ENCODE measurements around the gene TTC8. TPM values are rescaled to one million over a fixed set of nuclear protein-coding genes. Genes with fewer than 3 reads are reported as not detected.

Gene TTC8
- total and polyA plus RNA-seq, 2 donors (not counting 1 experiment from before 2014, with no cell fraction given): 31.2 to 44.2 TPM

DNA sequence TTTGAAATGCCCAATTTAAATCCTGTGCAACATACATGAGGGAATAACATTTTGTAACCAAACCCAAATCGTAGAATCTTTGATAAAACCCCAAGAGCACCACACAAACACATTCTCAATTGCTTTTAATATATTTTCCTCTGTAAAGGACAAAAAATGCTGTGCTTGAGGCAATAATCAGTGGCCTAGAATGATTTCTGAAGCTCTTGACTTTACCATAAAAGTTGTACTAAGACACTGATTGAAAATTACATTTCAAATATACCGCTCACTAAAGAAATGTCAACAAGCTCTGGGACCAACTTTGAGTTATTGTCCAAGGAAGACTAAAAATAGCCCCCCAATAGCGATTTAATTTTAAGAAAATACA, 33.2 kb upstream of the TTC8 start:
- H3K9ac ChIP-seq (ENCODE audit: insufficient read depth, low read length): no peak overlapping the region
- no peaks in the 10 kb centered on the region for H4K20me1 ChIP-seq (ENCODE audit: control insufficient read depth, extremely low read depth, insufficient read depth, low read length)
- no peaks in the 10 kb centered on the region for H3K27me3 ChIP-seq (ENCODE audit: control insufficient read depth, insufficient read depth, low read length)
- no peak overlapping the region for H3K4me3 ChIP-seq (replicated peaks in 1 of 4; ENCODE audit: control extremely low read depth in 1 of 4, insufficient read depth in 1 of 4, low read depth in 3 of 4, low read length in 4 of 4)
- TF ChIP-seq EZH2 (IDR thresholded peaks at IDR 0.05; ENCODE audit: low read length, missing control alignments): no peak
- TF ChIP-seq, protein P1, sequence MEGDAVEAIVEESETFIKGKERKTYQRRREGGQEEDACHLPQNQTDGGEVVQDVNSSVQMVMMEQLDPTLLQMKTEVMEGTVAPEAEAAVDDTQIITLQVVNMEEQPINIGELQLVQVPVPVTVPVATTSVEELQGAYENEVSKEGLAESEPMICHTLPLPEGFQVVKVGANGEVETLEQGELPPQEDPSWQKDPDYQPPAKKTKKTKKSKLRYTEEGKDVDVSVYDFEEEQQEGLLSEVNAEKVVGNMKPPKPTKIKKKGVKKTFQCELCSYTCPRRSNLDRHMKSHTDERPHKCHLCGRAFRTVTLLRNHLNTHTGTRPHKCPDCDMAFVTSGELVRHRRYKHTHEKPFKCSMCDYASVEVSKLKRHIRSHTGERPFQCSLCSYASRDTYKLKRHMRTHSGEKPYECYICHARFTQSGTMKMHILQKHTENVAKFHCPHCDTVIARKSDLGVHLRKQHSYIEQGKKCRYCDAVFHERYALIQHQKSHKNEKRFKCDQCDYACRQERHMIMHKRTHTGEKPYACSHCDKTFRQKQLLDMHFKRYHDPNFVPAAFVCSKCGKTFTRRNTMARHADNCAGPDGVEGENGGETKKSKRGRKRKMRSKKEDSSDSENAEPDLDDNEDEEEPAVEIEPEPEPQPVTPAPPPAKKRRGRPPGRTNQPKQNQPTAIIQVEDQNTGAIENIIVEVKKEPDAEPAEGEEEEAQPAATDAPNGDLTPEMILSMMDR (conservative IDR thresholded peaks at IDR 0.05 in 1 of 2, IDR thresholded peaks at IDR 0.05 in 1 of 2; ENCODE audit: low read depth in 1 of 2, low read length in 2 of 2): no peak
- no peaks in the 10 kb centered on the region for H3K9me3 ChIP-seq (ENCODE audit: control insufficient read depth, insufficient read depth, low read depth, low read length)
- no peaks in the 10 kb centered on the region for H3K79me2 ChIP-seq (ENCODE audit: control insufficient read depth, insufficient read depth, low read length)
- H3K27ac ChIP-seq (ENCODE audit: insufficient read depth, low read length): no peak overlapping the region
- DNase-seq (ENCODE audit: low read depth in 2 of 2): no peak
- H3K4me2 ChIP-seq (ENCODE audit: extremely low read depth, insufficient read depth, low read length): no peak overlapping the region
- no peaks in the 10 kb centered on the region for H3K4me1 ChIP-seq (ENCODE audit: control insufficient read depth, extremely low read depth, insufficient read depth, low read length)
- no peaks in the 10 kb centered on the region for H3K36me3 ChIP-seq (ENCODE audit: control insufficient read depth, insufficient read depth, low read length)
- H2AFZ ChIP-seq (ENCODE audit: low read length): no peak overlapping the region

DNA sequence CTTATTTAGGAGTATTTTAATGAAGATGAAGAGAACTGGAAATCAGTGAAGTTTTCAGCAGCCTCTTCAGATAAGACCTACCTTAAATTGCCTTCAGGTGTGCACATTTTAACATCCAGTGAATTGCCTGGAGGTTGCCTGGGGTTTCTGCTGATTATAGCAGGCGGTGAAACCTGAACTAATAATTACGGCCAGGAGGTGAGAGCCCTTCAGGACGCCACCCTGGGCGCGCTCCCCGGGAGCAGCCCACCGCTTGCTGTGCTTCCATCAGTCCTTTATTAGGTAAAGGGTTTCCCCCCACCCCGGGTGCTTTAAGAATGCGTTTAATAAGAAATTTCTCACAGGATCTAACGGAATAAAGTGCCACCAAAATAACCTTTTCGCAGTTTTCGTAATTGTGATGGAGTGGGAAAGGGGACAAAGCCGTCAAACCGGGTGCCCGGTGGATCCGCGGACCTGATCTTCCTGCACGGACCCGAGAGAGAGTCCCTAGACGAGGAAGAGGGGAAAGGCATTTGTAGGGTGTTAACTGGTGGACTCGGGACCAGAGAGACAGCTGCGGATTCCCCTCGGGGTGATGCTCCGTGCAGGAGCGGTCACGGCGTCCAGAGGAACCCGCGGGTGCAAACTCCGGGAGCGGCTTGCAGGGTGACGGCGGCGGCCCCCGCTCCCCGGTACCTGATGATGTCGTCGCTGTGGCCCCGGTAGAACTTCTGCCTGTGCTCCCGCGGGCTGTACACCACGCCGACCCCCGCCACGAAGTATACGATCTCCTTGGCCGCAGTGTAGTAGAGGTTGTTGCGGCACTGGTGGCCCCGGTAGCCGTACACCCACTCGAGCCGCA, 32.6 kb upstream of the TTC8 start:
- TF ChIP-seq, protein P1 (conservative IDR thresholded peaks at IDR 0.05 in 1 of 2, IDR thresholded peaks at IDR 0.05 in 1 of 2; ENCODE audit: low read depth in 1 of 2, low read length in 2 of 2): no peak
- TF ChIP-seq EZH2 (IDR thresholded peaks at IDR 0.05; ENCODE audit: low read length, missing control alignments): peak; percentile 79

DNA sequence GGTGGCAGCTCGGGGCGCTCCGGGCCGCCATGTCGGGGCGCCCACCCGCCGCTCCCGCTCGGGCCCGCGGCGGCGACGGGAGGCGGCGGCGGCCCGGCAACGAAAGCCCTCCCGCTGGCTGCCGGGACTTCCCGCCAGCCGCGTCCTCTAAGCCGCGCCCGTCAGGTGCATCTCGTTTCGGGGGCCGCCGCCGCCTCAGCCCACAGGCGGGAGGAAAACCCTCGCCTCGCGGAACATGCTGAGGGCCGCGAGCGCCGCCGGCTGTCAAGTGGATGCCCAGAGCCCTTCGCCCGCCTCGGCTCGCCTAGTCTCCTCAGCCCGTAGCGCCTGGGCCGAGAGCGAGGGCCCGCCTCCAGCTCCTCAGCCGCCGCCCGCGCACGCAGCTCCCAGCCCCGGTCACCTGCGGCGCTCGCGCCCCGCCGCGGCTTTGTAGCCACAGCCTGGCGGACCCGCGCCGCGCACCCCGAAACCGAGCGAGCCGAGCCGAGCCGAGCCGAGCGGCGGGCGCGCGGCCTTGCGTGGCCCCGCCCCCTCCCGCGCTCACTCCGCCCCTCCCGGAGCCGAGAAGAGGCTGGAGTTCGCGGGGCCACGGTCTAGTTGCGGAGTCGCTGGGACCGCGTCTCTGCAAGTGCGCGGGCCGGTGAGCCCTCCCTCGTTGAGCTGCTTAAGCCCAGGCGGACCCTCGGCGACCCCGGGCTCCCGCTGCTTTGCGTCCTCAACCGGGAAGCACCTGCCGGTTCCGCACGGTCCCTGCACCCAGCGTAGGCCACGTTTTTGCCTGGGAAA, 31.8 kb upstream of the TTC8 start, which contains the start of gene EML5:
Gene EML5, minus strand, starts transcription at position 481 of the 786 bp plus-strand sequence. Its CDS starts 450 bp downstream, at position 31.
- peak; percentile 54 to 64 for DNase-seq (ENCODE audit: low read depth in 2 of 2)
- peak within 1 kb of the TSS; percentile 36 for H3K9ac ChIP-seq (ENCODE audit: insufficient read depth, low read length)
- no peaks in the 10 kb centered on the region for H3K27me3 ChIP-seq (ENCODE audit: control insufficient read depth, insufficient read depth, low read length)
- H3K4me2 ChIP-seq (ENCODE audit: extremely low read depth, insufficient read depth, low read length): peak within 1 kb of the TSS; percentile 79
- TF ChIP-seq, protein P1 (conservative IDR thresholded peaks at IDR 0.05 in 1 of 2, IDR thresholded peaks at IDR 0.05 in 1 of 2; ENCODE audit: low read depth in 1 of 2, low read length in 2 of 2): peak in 1 of 2 donors; percentile 45
- no peak for TF ChIP-seq EZH2 (IDR thresholded peaks at IDR 0.05; ENCODE audit: low read length, missing control alignments)
- peak within 1 kb of the TSS; percentile 57 to 74 (median 66) for H3K4me3 ChIP-seq (replicated peaks in 1 of 4; ENCODE audit: control extremely low read depth in 1 of 4, insufficient read depth in 1 of 4, low read depth in 3 of 4, low read length in 4 of 4)
- no peaks in the 10 kb centered on the region for H4K20me1 ChIP-seq (ENCODE audit: control insufficient read depth, extremely low read depth, insufficient read depth, low read length)
- no peaks in the 10 kb centered on the region for H3K4me1 ChIP-seq (ENCODE audit: control insufficient read depth, extremely low read depth, insufficient read depth, low read length)
- H3K9me3 ChIP-seq (ENCODE audit: control insufficient read depth, insufficient read depth, low read depth, low read length): no peaks in the 10 kb centered on the region
- peak within 1 kb of the TSS; percentile 76 for H2AFZ ChIP-seq (ENCODE audit: low read length)
- no peaks in the 10 kb centered on the region for H3K79me2 ChIP-seq (ENCODE audit: control insufficient read depth, insufficient read depth, low read length)
- no peak within 1 kb of the TSS for H3K27ac ChIP-seq (ENCODE audit: insufficient read depth, low read length)
- no peaks in the 10 kb centered on the region for H3K36me3 ChIP-seq (ENCODE audit: control insufficient read depth, insufficient read depth, low read length)

More for the DNA sequence above, 32.6 kb upstream of the TTC8 start:
- H3K4me1 ChIP-seq (ENCODE audit: control insufficient read depth, extremely low read depth, insufficient read depth, low read length): no peaks in the 10 kb centered on the region
- H4K20me1 ChIP-seq (ENCODE audit: control insufficient read depth, extremely low read depth, insufficient read depth, low read length): no peaks in the 10 kb centered on the region
- H2AFZ ChIP-seq (ENCODE audit: low read length): peak overlapping the region; percentile 38
- H3K4me3 ChIP-seq (replicated peaks in 1 of 4; ENCODE audit: control extremely low read depth in 1 of 4, insufficient read depth in 1 of 4, low read depth in 3 of 4, low read length in 4 of 4): peak overlapping the region; percentile 40 to 67 (median 52)
- no peaks in the 10 kb centered on the region for H3K9me3 ChIP-seq (ENCODE audit: control insufficient read depth, insufficient read depth, low read depth, low read length)
- peak in 1 of 2 donors; percentile 1 for DNase-seq (ENCODE audit: low read depth in 2 of 2)
- H3K4me2 ChIP-seq (ENCODE audit: extremely low read depth, insufficient read depth, low read length): peak overlapping the region; percentile 79
- no peak overlapping the region for H3K9ac ChIP-seq (ENCODE audit: insufficient read depth, low read length)
- no peak overlapping the region for H3K27ac ChIP-seq (ENCODE audit: insufficient read depth, low read length)
- no peaks in the 10 kb centered on the region for H3K79me2 ChIP-seq (ENCODE audit: control insufficient read depth, insufficient read depth, low read length)
- H3K36me3 ChIP-seq (ENCODE audit: control insufficient read depth, insufficient read depth, low read length): no peaks in the 10 kb centered on the region
- no peaks in the 10 kb centered on the region for H3K27me3 ChIP-seq (ENCODE audit: control insufficient read depth, insufficient read depth, low read length)
